ENCODE data around the gene RASAL1.

Gene RASAL1

GRCh38 chr12:113049976-113050742 lies 85.4 kb downstream of the RASAL1 start:
- intact Hi-C loops (cut with DNase I): loop anchor here (2.0 kb wide), 1 partner anchor 49 kb away; no protein-coding TSS in a partner anchor
- no peak for DNase-seq
